Stimulated activated CD8-positive, alpha-beta memory T cell treated with anti-CD3 and anti-CD28 coated beads, Interleukin-12 subunit alpha, Interleukin-12 subunit beta, amount 100 ng/mL, for 24 hours (primary cell): Measurements from ENCODE around the gene SEC61B.

Source experiments
- DNase-seq: peaks from one replicate; pipeline ENCODE4 v3.0.0-alpha.2; 2020; ENCODE audit errors: extremely low read depth

The SEC61B gene

GRCh38 chr9:99221621-99222415 is at the start of gene SEC61B, which contains the start of gene ALG2:
Gene SEC61B, plus strand, starts transcription at chr9:99222282. Its CDS starts 82 bp downstream, at chr9:99222364.
Gene ALG2, minus strand, starts transcription at chr9:99221942. Its CDS starts 48 bp downstream, at chr9:99221894.
- DNase-seq, result peak; percentile 93

- DNase-seq, result no peak
Observed at GRCh38 chr9:99173570-99174504, 48.2 kb upstream of the SEC61B start.

DNA sequence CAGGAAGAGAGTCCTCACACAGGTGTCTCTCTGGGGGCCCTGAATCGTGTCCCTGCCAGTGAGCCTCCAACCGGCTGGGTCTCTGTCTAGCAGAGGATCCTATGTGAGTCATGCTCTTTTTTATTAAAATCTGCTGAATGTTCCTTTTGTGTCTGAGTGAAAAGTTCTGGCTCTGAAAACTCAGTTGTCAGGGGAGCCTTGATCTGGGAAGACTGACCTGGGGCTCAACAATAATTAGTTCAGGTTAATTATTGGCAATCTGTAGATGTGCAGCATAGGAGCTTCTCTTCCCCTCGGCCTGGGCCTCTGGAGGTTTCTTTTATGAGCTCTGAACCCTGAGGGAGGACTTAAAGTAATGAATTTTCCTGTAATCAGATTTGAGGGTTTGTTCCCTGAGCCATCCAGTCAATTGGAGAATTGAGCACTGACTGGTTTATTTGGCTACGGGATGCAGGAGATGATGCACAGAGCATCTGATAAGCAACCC is 45.5 kb upstream of the SEC61B start:
- DNase-seq, result no peak

- DNase-seq, result no peak
Observed at GRCh38 chr9:99177576-99178366, 44.3 kb upstream of the SEC61B start.

DNA sequence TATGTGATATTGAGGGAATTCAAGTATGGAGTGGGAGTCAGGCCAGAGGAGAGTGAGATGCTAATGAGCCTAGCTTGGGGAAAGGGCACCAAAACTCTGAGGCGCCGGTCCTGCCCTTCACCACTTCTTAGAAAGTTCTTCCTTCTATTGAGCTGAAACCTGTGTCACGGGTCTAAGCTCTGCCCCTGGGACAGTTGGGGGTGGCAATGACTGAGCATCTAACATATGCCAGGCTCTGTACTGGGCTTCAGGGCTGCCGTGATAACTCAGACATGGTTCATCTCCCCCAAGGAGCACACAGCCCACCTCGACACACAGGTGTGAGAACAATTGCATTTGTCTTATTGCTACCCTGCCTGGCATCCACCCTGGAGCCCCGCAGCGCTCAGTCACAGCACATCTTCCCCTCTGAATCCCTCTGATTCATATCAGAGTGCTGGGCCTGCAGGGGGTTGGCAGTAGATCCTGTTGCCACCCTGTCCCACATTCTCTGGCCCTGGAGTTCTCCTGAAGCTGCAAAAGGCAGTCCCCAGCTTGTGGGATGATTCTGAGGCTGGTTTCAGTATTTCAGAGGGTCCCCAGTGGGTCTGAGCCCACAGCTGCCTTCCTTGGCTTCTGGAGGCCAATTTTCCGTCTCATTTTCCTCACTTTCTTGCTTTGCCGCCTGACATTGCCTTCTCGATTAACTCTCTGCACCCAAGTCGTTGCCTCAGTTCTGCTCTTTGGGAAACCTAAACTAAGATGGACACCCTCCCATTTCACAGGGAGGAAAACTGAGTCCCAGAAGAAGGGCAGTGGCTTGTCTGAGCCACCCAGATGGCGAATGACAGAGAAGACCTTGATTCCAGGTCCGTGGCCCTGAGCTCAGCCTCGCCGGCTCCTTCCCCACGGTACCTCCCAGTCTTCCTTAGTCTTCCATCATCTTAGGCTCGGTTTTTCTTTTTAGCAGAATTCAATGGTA is 42.9 kb upstream of the SEC61B start:
- DNase-seq, result no peak

GRCh38 chr9:99180199-99180598 is 41.9 kb upstream of the SEC61B start:
- no peak for DNase-seq

DNA sequence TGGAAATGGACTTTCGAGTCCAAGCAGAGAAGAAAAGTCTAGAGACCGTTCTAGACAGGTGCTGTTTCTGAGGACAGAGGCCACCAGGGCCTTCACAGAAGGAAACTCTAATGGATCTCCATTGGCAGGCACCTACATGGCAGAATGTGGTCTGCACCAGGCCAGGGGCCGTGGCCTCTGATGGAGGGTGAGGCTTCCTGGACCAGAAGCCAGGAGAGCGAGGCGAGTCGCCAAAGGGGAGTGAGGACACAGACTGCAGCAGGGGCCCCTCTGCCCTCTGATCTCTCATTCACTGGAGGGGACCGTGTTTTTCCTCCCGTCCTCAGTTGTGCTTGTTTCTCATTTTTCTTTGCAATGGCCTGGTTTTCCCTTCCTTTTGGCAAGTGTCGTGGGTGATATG is 41.4 kb upstream of the SEC61B start:
- DNase-seq, result no peak

DNA sequence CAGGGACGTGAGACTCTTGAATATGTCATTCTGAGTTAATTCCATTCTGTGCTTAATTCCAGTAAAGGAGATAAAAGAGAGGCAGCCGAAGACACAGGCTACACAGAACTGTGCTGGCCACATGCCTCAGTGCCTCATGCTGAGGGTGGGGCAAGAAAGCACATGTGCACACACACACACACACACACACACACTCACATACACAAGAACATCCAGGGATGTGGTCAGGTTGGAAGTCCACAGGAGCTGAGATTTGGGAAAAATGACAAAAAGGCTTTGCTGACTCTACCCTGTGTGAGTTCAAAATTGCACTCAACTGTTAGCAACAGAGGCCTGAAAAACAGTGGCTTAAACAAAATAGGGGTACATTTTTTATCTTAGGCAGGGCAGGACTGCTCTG is 40.9 kb upstream of the SEC61B start:
- no peak for DNase-seq

DNA sequence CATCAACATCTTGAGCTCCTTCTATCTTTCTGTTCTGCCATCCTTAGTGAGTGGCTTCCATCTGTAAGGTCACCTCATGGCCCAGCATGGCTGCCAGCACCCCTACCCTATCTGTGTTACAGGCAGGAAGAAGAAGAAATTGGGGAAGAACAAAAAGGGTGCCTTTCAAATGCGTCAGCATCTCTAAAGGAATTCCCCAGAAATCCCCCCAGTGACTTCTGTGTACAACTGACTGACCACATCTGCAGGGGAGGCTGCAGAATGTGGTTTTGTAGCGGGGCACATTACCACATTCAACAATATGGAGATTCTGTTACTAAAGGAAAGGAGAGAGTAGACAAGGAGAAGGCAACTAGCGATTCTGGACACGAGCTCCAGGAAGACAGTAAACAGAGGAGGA is 40.5 kb upstream of the SEC61B start:
- no peak for DNase-seq

- DNase-seq, result no peak
Observed at GRCh38 chr9:99182356-99182755, 39.7 kb upstream of the SEC61B start.

DNA sequence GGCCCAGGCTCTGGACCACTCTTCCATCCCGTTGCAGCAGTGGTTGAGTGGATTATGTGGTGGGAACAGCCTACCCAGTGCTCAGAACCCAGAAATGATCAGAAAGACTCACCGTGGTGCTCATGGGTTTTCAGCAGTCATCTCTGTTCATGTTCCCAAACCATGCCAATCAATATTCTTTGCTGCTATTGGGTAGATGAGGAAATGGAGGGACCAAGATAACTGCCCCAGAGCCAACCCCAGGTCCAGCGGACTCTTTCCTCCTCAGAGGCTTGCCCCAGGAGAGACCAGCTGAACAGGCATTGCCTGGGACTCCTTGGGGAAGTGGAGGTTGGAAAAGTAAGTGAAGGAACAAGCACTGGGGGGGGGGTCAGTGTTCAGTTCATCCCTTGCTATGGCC is 38.5 kb upstream of the SEC61B start:
- no peak for DNase-seq

DNA sequence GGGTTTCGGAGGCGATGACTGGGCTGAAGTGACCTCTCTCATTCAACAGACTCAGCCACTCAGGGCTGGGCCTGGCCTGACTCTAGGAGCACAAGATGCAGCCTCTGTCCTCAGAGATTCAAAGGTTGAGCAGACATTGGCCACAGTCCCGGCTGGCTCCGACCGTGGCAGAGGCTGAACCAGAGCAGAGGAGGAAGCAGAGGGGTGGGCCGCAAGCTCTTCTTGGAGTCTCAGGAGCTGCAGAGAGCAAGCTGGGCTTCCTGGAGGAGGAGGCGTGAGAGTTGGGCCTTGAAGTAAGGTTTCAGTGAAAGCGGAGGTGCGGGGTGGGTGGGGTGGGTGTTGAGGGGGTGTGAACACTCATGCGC is 38.0 kb upstream of the SEC61B start:
- no peak for DNase-seq

GRCh38 chr9:99184475-99185347 is 37.4 kb upstream of the SEC61B start:
- peak; percentile 58 for DNase-seq

GRCh38 chr9:99185348-99185632 is 36.8 kb upstream of the SEC61B start:
- DNase-seq, result no peak

- no peak for DNase-seq
Observed at GRCh38 chr9:99185934-99186333, 36.1 kb upstream of the SEC61B start.

GRCh38 chr9:99187311-99187710 is 34.8 kb upstream of the SEC61B start:
- no peak for DNase-seq

DNA sequence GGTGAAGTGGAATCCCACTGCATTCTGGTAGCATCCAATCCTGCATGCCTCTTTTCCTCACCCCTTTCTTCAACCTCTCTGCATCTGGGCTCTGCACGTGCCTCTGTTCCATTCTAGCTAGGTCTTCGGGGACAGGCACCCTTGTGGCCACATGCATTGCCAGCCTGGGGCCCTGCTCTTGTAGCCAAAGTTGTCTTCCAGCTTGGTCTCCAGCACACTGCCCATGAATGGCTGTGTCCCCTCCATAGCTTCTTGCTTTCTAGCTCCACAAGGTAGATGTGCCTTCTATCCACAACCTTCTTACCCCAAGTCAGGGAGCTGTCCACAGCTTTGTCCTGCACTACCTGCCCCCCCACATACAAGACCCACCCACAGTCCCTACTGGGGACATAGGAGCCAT is 32.9 kb upstream of the SEC61B start:
- DNase-seq, result no peak

DNA sequence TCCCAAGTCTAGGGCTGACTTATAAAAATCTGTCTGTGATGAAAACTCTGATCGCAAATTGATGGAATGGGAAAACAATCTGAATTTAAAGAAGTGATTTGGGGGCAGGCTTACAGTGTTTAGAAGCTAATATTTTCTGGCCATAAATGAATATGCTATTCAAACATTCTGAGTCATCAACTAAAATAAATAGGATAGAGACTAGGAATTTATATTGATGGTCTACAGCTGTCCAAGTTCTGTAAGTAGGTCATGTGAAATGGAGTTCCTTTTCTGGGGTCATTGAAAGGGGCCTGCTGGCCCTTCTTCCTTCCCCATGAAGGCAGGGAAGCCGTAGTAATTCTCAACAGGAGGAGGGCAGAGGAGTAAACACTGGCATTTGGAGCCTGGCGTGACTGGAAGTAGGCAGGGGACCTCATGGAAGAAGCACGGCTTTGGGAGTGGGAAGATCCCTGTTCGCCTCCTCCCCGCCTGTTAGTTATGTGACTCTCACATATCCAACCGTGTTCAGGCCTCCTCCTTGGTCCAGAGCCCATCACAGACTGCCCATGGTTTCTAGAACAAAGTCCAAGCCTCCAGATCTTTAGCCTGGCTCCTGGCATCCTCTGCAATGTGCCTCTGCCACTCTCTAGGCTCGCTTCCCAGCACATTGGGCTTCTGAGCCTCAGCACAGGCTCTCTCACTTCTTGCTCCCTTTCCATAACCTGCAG is 32.0 kb upstream of the SEC61B start:
- DNase-seq, result no peak

DNA sequence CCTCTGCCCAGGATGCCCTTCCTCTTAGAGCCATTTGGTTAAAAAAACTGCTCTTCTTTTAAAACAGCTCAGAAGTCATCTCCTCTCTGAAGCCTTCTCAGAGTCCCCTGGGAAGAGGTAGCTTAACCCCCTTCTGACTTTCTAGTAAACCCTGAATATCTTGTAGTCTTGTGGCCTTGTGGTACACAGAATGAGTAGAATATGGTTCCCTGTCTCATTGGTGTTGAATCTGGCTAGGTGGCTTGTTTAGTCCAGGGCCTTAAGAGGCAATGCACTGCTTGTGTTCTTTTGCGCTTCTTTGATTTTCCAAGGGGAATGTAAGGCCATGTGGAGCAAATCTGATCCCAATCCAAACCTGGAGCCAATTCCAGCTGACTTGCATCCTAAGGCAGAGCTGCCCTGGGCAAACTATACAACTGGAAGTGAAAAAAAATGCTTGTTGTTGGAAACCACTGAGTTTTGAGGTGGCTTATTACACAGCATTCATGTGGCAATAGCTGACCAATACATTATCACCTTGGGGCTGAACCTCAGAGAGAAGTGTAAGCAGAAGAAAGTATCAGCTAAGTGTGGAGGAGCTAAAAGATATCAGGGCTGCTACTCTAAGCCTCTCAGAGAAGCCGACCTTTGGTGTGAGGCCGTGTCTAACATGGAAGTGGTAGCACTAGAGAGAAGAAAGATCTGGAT is 31.3 kb upstream of the SEC61B start:
- DNase-seq, result no peak
